ENCODE data around the gene MFNG.
"Not testable (repeated sequence)": the region's sequence is repeated elsewhere in the genome, so short reads cannot be mapped to it uniquely, and the experiment has no call there.

- TF ChIP-seq CTCF (conservative IDR thresholded peaks at IDR 0.05; ENCODE audit: low read length); EZH2phosphoT487 (IDR thresholded peaks at IDR 0.05; ENCODE audit: borderline replicate concordance): not testable (repeated sequence)
Measured at GRCh38 chr22:37527081-37527752, 41.0 kb upstream of the MFNG start.

All from Loucy (cell line).